Right lobe of liver (tissue), 6 donors: Measurements from ENCODE around the gene POLR1C. TPM values are rescaled to one million over a fixed set of nuclear protein-coding genes. Genes with fewer than 3 reads are reported as not detected.
"Not testable (repeated sequence)": the region's sequence is repeated elsewhere in the genome, so short reads cannot be mapped to it uniquely, and the experiment has no call there.

Source experiments
- ATAC-seq, 4 donors: fragments of 200-7000 bp; cut with Tn5 transposase; one replicate each; pipeline ENCODE4 v1.9.1; 2020; ENCODE audit warnings: mild to moderate bottlenecking in 4 of 4, moderate library complexity in 4 of 4
- DNase-seq, 3 donors: peaks; one replicate each; pipeline ENCODE4 v3.0.0-alpha.2; 2020
- H3K27ac ChIP-seq, 3 donors: fragments of 200-600 bp; one replicate each; pipeline ENCODE4 v1.8.0; 2022
- H3K27me3 ChIP-seq, 2 donors: fragments of 200-600 bp; one replicate each; pipeline ENCODE4 v1.8.0; 2022
- H3K36me3 ChIP-seq, 4 donors: fragments of 200-600 bp; sonication (generic) in 1 of 4; one replicate each; pipeline versions ENCODE4 v1.5.1 to v1.8.0; 2017 to 2022; ENCODE audit warnings: control low read depth in 1 of 4
- H3K4me1 ChIP-seq, 4 donors: fragments of 200-600 bp; sonication (generic) in 1 of 4; one replicate each; pipeline versions ENCODE4 v1.5.1 to v1.8.0; 2017 to 2022; ENCODE audit warnings: control low read depth in 1 of 4
- H3K4me3 ChIP-seq, 3 donors: fragments of 200-600 bp; one replicate each; pipeline ENCODE4 v1.8.0; 2022
- H3K9me3 ChIP-seq, 4 donors: fragments of 200-600 bp; sonication (generic) in 1 of 4; one replicate each; pipeline versions ENCODE4 v1.5.1 to v1.8.0; 2017 to 2022; ENCODE audit warnings: control low read depth in 1 of 4
- POLR2A ChIP-seq: fragments of 450-650 bp; IDR thresholded peaks from one replicate; pipeline ENCODE4 v1.6.1; 2017; ENCODE audit warnings: antibody characterized with exemption, mild to moderate bottlenecking
- WGBS: methylation state at CpG from one replicate; pipeline ENCODE4 v1.1.6; 2018; ENCODE audit warnings: low coverage, low lambda C conversion rate; ENCODE audit not compliant: insufficient coverage; ENCODE audit errors: missing lambda C conversion rate; 5-methylcytosine and 5-hydroxymethylcytosine counted together
- intact Hi-C, 2 donors: fragments of 100-400 bp; cut with DNase I; formaldehyde crosslinking; loops; one replicate each; pipeline versions ENCODE4 v1.11.2 to v1.14.1; 2022
- small RNA-seq, 2 experiments: library from RNA; depleted of rRNA; stranded (forward); fragments of <200 nt; gene quantifications; one replicate each; pipeline ENCODE3, GENCODE V24; 2016
- total RNA-seq, 6 experiments: library from RNA; depleted of rRNA in 2 of 6; stranded (reverse); fragments of >200 nt in 2 of 6; fragmentation: NEBNext Ultra II Directional in 3 of 6; extraction: Animal tissue kit (Norgen Biotek cat#: 25700) in 3 of 6; gene quantifications; one replicate each; pipeline versions ENCODE4 v1.1.0 to v1.2.4, GENCODE V29; 2016 to 2023
- TF ChIP-seq, protein P1 (sequence below), 4 donors: fragments of 200-600 bp in 3 of 4; fragments of 450-650 bp in 1 of 4; IDR thresholded peaks; one replicate each; pipeline versions ENCODE4 v1.5.1 to v1.8.0; 2016 to 2022; ENCODE audit warnings: antibody characterized with exemption in 4 of 4, mild to moderate bottlenecking in 2 of 4
- donor health status: DM: no; HTN: yes; CAD: no.
- donor health status: DM: no; HTN: no; CAD: no.
- donor health status: DM: no; HTN: no; CAD: no.
- donor health status: DM: no; HTN: yes; CAD: no.
- donor health status: DM: no; HTN: yes; CAD: no.

Gene POLR1C
- total RNA-seq, 6 experiments from 2014 or later = 12.2 to 17.7 (median 14.1) TPM

DNA sequence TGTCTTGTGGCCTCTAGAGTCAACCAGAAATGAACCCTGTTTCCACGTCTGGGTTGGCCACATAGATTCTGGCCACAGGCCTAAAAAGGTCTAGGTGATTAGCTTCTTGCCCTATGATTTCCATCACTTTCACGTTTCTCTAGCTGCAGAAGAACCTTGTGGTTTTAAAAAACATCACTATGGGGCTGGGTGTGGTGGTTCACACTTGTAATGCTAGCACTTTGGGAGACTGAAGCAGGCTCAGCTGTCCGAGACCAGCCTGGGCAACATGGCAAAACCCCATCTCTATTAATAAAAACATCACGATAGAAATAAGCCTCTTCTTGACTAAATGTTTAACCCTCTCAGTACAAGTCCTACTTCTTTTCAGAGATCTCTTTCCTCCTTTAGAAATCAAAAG lies 27.6 kb downstream of the POLR1C start:
- Histone ChIP-seq H3K27me3 (no peaks in the 10 kb centered on the region), H3K9me3 (no peaks in the 10 kb centered on the region), H3K36me3 (peaks cover 5 to 58% (median 26%) of the 10 kb centered on the region in 4 donors), H3K27ac (no peak overlapping the region), H3K4me1 (no peaks in the 10 kb centered on the region), H3K4me3 (no peak overlapping the region)
- no peak for DNase-seq
- ATAC-seq = no peak
- intact Hi-C loops = no loop called here
- 62% methylated on average over 4 of the region's 4 CpGs for WGBS
- TF ChIP-seq, protein P1, sequence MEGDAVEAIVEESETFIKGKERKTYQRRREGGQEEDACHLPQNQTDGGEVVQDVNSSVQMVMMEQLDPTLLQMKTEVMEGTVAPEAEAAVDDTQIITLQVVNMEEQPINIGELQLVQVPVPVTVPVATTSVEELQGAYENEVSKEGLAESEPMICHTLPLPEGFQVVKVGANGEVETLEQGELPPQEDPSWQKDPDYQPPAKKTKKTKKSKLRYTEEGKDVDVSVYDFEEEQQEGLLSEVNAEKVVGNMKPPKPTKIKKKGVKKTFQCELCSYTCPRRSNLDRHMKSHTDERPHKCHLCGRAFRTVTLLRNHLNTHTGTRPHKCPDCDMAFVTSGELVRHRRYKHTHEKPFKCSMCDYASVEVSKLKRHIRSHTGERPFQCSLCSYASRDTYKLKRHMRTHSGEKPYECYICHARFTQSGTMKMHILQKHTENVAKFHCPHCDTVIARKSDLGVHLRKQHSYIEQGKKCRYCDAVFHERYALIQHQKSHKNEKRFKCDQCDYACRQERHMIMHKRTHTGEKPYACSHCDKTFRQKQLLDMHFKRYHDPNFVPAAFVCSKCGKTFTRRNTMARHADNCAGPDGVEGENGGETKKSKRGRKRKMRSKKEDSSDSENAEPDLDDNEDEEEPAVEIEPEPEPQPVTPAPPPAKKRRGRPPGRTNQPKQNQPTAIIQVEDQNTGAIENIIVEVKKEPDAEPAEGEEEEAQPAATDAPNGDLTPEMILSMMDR (IDR thresholded peaks at IDR 0.05) = no peak
- TF ChIP-seq POLR2A = no peak

- no peaks in the 10 kb centered on the region for H3K27me3 ChIP-seq
- no peak overlapping the region for H3K4me3 ChIP-seq
- no peaks in the 10 kb centered on the region for H3K4me1 ChIP-seq
- no peaks in the 10 kb centered on the region for H3K9me3 ChIP-seq
- peaks cover 9 to 82% (median 30%) of the 10 kb centered on the region in 4 donors for H3K36me3 ChIP-seq
- TF ChIP-seq POLR2A = no peak
- TF ChIP-seq, protein P1 (IDR thresholded peaks at IDR 0.05) = no peak
- no peak overlapping the region for H3K27ac ChIP-seq
- intact Hi-C loops = no loop called here
- ATAC-seq (no peak), DNase-seq (no peak)
- WGBS = 73% methylated on average over 3 of the region's 3 CpGs
Observed at GRCh38 chr6:43547222-43547621, 30.3 kb downstream of the POLR1C start.

DNA sequence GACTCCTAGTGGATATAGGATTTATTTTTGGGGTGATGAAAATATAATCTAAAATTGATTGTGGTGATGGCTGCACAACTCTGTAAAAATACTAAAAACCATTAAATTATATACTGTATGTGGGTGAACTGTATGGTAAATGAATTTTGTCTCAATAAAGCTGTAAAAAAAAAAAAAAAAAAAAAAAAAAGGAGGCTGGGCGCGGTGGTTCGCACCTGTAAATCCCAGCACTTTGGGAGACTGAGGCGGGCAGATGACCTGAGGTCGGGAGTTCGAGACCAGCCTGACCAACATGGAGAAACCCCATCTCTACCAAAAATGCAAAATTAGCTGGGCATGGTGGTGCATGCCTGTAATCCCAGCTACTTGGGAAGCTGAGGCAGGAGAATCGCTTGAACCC lies 40.7 kb downstream of the POLR1C start:
- intact Hi-C loops, ATAC-seq: not testable (repeated sequence)
- 98% methylated on average over 6 of the region's 7 CpGs for WGBS

GRCh38 chr6:43559328-43559727 lies 42.4 kb downstream of the POLR1C start:
- ATAC-seq = no peak
- no peak overlapping the region for H3K4me3 ChIP-seq
- no peaks in the 10 kb centered on the region for H3K9me3 ChIP-seq
- peaks cover 3 to 98% (median 40%) of the 10 kb centered on the region in 4 donors for H3K36me3 ChIP-seq
- no peaks in the 10 kb centered on the region for H3K4me1 ChIP-seq
- no peak overlapping the region for H3K27ac ChIP-seq
- intact Hi-C loops = no loop called here
- no peak for DNase-seq
- TF ChIP-seq POLR2A = no peak
- TF ChIP-seq, protein P1 (IDR thresholded peaks at IDR 0.05) = no peak
- no peaks in the 10 kb centered on the region for H3K27me3 ChIP-seq

More for the DNA sequence above, 40.7 kb downstream of the POLR1C start:
- not testable (repeated sequence) for DNase-seq, H3K27me3 ChIP-seq, H3K9me3 ChIP-seq, H3K4me3 ChIP-seq, H3K4me1 ChIP-seq, H3K27ac ChIP-seq
- peaks cover 6 to 94% (median 38%) of the 10 kb centered on the region in 4 donors for H3K36me3 ChIP-seq

GRCh38 chr6:43570876-43571441 lies 54.1 kb downstream of the POLR1C start:
- Histone ChIP-seq H3K9me3 (no peaks in the 10 kb centered on the region), H3K27ac (no peak overlapping the region), H3K4me3 (no peak overlapping the region), H3K27me3 (no peaks in the 10 kb centered on the region), H3K36me3 (peaks cover 0 to 65% (median 15%) of the 10 kb centered on the region in 4 donors), H3K4me1 (peaks cover 0 to 10% (median 0%) of the 10 kb centered on the region in 4 donors)
- WGBS = 85% methylated on average over 5 of the region's 5 CpGs
- no peak for DNase-seq
- TF ChIP-seq POLR2A = no peak
- TF ChIP-seq, protein P1 (IDR thresholded peaks at IDR 0.05) = no peak
- ATAC-seq = no peak
- intact Hi-C loops = no loop called here

Small RNA genes lying within 50 kb of the gene (small RNA-seq; reads per million reads assigned to genes)
- gene RF00426 (0 reads per million in 2 experiments), gene RNU6-1113P (0 reads per million in 2 experiments)

Other genes starting within 250 kb of the POLR1C start
- gene SLC22A7, start 218.8 kb upstream of the POLR1C start, total RNA-seq = 100 to 1,000 TPM; 145 to 348 (median 185) TPM
- gene CRIP3, start 208.3 kb upstream of the POLR1C start, total RNA-seq = 1 to 10 TPM; 2.1 to 7.9 (median 5.2) TPM
- gene ZNF318, start 147.4 kb upstream of the POLR1C start, total RNA-seq = 10 to 100 TPM in 2 of 6 experiments, 1 to 10 TPM in 4; 8.8 to 13.3 (median 9.1) TPM
- gene ABCC10, start 89.5 kb upstream of the POLR1C start, total RNA-seq = 10 to 100 TPM in 1 of 6 experiments, 1 to 10 TPM in 5; 5.8 to 10.7 (median 7.5) TPM
- under 1 TPM in 1 of 6 experiments, not detected in 5; 0.13 TPM for gene DLK2, start 61.5 kb upstream of the POLR1C start, total RNA-seq
- gene TJAP1, start 39.5 kb upstream of the POLR1C start, total RNA-seq = 10 to 100 TPM in 5 of 6 experiments, 1 to 10 TPM in 1; 9.2 to 16.0 (median 12.9) TPM
- under 1 TPM in 5 of 6 experiments, not detected in 1; 0.12 to 0.43 (median 0.26) TPM for gene LRRC73, start 6.7 kb upstream of the POLR1C start, total RNA-seq
- 10 to 100 TPM; 58.9 to 70.0 (median 62.7) TPM for gene YIPF3, start 163 bp upstream of the POLR1C start, total RNA-seq
- gene XPO5, start 58.9 kb downstream of the POLR1C start, total RNA-seq = 10 to 100 TPM; 11.3 to 16.3 (median 12.6) TPM
- gene POLH, start 59.1 kb downstream of the POLR1C start, total RNA-seq = 1 to 10 TPM; 5.1 to 9.3 (median 6.8) TPM
- gene GTPBP2, start 112.2 kb downstream of the POLR1C start, total RNA-seq = 10 to 100 TPM; 12.5 to 39.9 (median 19.2) TPM
- gene MAD2L1BP, start 118.8 kb downstream of the POLR1C start, total RNA-seq = 10 to 100 TPM; 11.7 to 31.7 (median 14.6) TPM
- not detected for gene RSPH9, start 127.9 kb downstream of the POLR1C start, total RNA-seq
- gene MRPS18A, start 170.7 kb downstream of the POLR1C start, total RNA-seq = 10 to 100 TPM; 23.5 to 45.4 (median 25.6) TPM